ENCODE data around the gene COX14.

Gene COX14

GRCh38 chr12:50089730-50090129 is 22.3 kb upstream of the COX14 start:
- no peak for TF ChIP-seq CTCF (IDR thresholded peaks at IDR 0.05; ENCODE audit: insufficient read depth, low read depth, low read length, missing control alignments)
- DNase-seq (ENCODE audit: low read depth), result no peak
- no peak overlapping the region for H3K4me3 ChIP-seq (ENCODE audit: low read depth, low read length)

- TF ChIP-seq CTCF (IDR thresholded peaks at IDR 0.05; ENCODE audit: insufficient read depth, low read depth, low read length, missing control alignments), result no peak
- no peak for DNase-seq (ENCODE audit: low read depth)
- H3K4me3 ChIP-seq (ENCODE audit: low read depth, low read length), result no peak overlapping the region
Measured at GRCh38 chr12:50090391-50090790, 21.6 kb upstream of the COX14 start.

DNA sequence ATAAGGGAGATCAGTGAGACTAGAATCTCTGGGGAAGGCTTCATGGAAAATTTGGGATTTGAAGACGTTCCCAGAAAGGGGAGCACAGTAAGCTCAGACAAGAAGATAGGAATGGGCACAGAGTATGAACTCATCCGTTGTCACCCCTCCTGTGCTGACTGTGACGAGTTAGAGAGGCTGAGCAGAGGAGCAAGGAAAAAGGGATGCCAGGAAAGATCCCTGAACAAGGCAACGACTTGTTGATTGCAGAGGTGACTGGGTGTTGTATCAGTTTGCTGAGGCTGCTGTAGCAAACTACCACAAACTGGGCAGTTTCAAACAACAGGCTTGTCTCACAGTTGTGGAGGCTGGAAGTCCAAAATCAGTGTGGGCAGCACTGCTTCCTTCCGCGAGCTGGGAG is 14.1 kb upstream of the COX14 start:
- H3K4me3 ChIP-seq (ENCODE audit: low read depth, low read length), result no peak overlapping the region
- no peak for DNase-seq (ENCODE audit: low read depth)
- no peak for TF ChIP-seq CTCF (IDR thresholded peaks at IDR 0.05; ENCODE audit: insufficient read depth, low read depth, low read length, missing control alignments)

DNA sequence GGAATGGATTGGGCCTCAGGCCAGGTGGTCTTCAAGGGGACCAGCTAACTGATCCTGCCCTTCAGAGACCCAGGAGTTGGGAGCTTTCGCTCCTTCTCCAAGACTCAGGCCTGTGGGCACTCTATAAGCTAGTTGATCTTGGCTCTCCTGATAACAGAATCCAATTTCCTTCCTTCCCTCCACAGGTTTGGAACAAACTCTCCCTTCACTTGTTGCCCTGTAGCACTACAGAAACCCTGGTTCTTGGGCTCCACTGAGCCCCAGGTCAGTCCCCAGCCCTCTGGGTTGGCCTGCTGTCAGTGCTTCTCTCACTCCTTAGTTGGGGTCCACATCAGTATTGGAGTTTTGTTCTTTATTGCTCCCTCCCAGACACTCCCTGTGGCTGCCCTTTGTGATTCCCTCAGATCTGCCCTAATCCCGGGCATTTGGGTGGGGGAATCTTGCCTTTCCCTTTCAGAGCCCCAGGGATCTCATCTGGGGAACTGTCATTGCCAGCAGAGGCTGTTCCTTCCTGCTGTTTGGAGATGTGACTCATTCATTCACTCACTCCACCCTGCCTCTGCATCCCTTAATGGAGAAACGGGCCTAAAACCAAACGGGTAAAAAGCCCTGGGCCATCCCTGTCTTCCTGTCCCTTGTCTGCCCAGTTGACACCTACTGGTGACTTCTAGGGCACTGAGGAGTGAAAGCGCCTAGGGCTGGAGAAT is 12.6 kb upstream of the COX14 start:
- no peak overlapping the region for H3K4me3 ChIP-seq (ENCODE audit: low read depth, low read length)
- no peak for DNase-seq (ENCODE audit: low read depth)
- TF ChIP-seq CTCF (IDR thresholded peaks at IDR 0.05; ENCODE audit: insufficient read depth, low read depth, low read length, missing control alignments), result no peak

DNA sequence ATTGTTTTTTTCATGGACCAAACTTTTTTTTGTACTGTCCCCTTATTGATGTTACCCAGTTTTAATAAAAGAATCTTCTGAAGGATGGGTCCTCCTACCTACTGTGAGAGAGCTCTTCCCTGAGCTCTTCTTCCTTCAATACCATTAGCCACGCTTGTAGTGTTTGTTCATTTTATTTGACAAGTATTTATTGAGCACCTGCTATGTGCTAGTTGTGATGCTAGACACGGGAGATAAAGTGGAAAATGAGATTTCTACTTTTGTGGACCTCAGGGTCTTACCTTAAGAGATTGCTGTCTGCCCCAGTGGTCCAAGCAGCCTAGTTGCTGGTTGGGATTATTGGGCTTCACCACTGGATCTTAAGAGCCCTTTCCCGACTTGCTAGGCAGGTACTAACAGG is 11.5 kb upstream of the COX14 start:
- no peak for TF ChIP-seq CTCF (IDR thresholded peaks at IDR 0.05; ENCODE audit: insufficient read depth, low read depth, low read length, missing control alignments)
- H3K4me3 ChIP-seq (ENCODE audit: low read depth, low read length), result no peak overlapping the region
- DNase-seq (ENCODE audit: low read depth), result no peak

- no peak overlapping the region for H3K4me3 ChIP-seq (ENCODE audit: low read depth, low read length)
- DNase-seq (ENCODE audit: low read depth), result no peak
- TF ChIP-seq CTCF (IDR thresholded peaks at IDR 0.05; ENCODE audit: insufficient read depth, low read depth, low read length, missing control alignments), result no peak
Measured at GRCh38 chr12:50101663-50102062, 10.4 kb upstream of the COX14 start.

DNA sequence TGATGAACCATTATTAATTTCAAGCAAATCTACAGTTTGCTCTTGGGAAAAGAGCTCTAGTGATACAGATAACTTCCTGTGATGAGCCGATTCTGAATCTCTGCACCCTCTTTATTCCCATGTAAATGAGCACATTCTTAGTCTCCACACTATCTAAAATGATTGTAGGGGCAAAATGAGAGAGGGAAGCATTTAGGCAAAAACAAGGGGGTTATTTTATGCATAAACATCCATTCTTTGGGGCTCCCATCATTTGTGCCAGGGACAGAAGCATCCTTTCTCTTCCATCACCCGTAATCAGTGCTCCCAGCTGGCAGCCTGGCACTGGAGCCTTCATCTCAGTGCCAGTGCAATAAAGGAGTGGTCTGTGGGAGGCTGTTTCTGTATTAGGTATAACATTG is 9.9 kb upstream of the COX14 start:
- no peak overlapping the region for H3K4me3 ChIP-seq (ENCODE audit: low read depth, low read length)
- DNase-seq (ENCODE audit: low read depth), result no peak
- no peak for TF ChIP-seq CTCF (IDR thresholded peaks at IDR 0.05; ENCODE audit: insufficient read depth, low read depth, low read length, missing control alignments)

Data from GM12865 (cell line).